ENCODE measurements around the gene GEMIN5. TPM values are rescaled to one million over a fixed set of nuclear protein-coding genes. Genes with fewer than 3 reads are reported as not detected.

Gene GEMIN5
- total RNA-seq, 1 experiment from 2014 or later, result 50.6 TPM

DNA sequence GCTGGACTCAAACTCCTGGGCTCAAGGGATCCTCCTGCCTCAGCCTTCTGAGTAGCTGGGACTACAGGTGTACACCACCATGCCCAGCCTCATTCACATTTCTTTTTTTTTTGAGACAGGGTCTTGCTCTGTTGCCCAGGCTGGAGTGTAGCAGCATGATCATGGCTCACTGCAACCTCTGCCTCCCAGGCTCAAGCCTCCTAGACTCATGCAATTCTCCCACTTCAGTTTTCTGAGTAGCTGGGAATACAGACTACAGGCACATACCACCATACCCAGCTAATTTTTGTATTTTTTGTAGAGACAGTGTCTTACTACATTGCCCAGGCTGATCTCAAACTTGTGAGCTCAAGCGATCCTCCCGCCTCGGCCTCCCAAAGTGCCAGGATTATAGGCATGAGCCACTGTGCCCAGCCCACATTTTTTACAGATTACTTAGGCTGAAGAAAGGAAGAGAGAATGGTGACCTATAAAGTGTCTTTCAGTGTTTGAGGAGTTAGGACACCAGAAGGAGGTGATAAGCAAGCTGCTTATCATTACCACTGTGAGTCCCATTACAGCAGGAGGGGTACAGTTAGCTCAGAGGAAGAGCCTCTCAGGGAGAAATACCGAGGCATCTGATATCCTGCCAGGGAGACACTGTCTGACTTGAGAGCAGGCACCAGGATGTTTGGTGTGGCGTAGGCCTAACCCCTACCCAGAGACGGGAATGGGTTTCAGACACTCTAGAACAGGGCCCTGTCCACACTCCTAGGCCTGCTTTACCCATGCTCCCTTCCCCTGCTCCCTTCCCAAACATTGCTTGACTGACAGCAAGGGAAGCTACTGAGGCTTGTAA, 97.4 kb downstream of the GEMIN5 start:
- ChIA-PET CTCF (no interaction called here), POLR2A (ENCODE audit: low non-redundant PET) (no interaction called here)
- H3K27ac ChIP-seq (ENCODE audit: low read depth, low read length, poor library complexity, severe bottlenecking), result no peak overlapping the region
- intact Hi-C loops (cut with micrococcal nuclease; ENCODE audit: unreplicated experiment), result no loop called here
- H3K4me3 ChIP-seq (ENCODE audit: low read depth, low read length, poor library complexity, severe bottlenecking), result no peak overlapping the region
- DNase-seq (ENCODE audit: low spot score), result no peak
- no peaks in the 10 kb centered on the region for H3K36me3 ChIP-seq (ENCODE audit: insufficient read depth, low read length, poor library complexity, severe bottlenecking)
- H3K4me1 ChIP-seq (ENCODE audit: insufficient read depth, low read length, poor library complexity, severe bottlenecking), result no peaks in the 10 kb centered on the region
- H3K9me3 ChIP-seq (ENCODE audit: low read depth, low read length, poor library complexity, severe bottlenecking), result no peaks in the 10 kb centered on the region
- no TSS peak for BruUV-seq (replicated peaks)
- TF ChIP-seq CTCF (conservative IDR thresholded peaks at IDR 0.05; ENCODE audit: low read depth, low read length) (no peak), EZH2 (IDR thresholded peaks at IDR 0.05; ENCODE audit: borderline replicate concordance, low read depth, low read length, poor library complexity, severe bottlenecking) (no peak)
- no peaks in the 10 kb centered on the region for H3K27me3 ChIP-seq (replicated peaks; ENCODE audit: insufficient read depth, low read depth, low read length, poor library complexity)

Other genes with a start within 250 kb of the GEMIN5 start
- gene LARP1, start 182.8 kb downstream of the GEMIN5 start, total RNA-seq (2021), result 257 and 269 TPM in 2 replicates
- gene FAXDC2, start 87.6 kb downstream of the GEMIN5 start, total RNA-seq (2021), result 0.44 TPM in 1 of 2 replicates, not detected in the other
- gene CNOT8, start 79.6 kb downstream of the GEMIN5 start, total RNA-seq (2021), result 45.2 and 50.2 TPM in 2 replicates
- 143 and 147 TPM in 2 replicates for gene MRPL22, start 2.9 kb upstream of the GEMIN5 start, total RNA-seq (2021)
- gene KIF4B, start 75.5 kb upstream of the GEMIN5 start, total RNA-seq (2021), result 0.77 and 0.79 TPM in 2 replicates